Measurements from ENCODE around the gene FIS1.

Gene FIS1

GRCh38 chr7:101236292-101236835 lies 8.5 kb downstream of the FIS1 start:
- DNase-seq (ENCODE audit: extremely low spot score, insufficient read length, low read depth) (no peak), FAIRE-seq (no peak)

GRCh38 chr7:101235522-101235921 lies 9.4 kb downstream of the FIS1 start:
- no peak for DNase-seq (ENCODE audit: extremely low spot score, insufficient read length, low read depth)
- no peak for FAIRE-seq

DNA sequence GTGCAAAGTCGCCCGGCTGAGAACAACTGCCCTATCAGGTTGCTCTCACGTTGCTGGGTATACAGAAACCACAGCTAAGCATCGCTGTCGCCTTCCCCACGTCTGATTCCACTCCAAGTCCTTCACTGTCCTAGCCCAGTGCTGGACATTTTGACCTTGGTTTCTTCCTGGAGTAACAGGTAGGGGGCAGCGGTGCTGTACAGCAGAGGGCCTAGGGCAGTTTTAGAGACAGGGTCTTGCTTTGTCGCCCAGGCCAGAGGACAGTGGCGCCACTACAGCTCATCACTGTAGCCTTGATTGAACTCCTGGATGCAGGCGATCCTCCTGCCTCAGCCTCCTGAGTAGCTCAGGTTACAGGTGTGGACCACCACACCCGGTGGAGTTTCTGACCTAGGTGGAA lies 9.8 kb downstream of the FIS1 start:
- no peak for FAIRE-seq

GRCh38 chr7:101234636-101235035 lies 10.2 kb downstream of the FIS1 start:
- FAIRE-seq (no peak), DNase-seq (ENCODE audit: extremely low spot score, insufficient read length, low read depth) (no peak)

More for the DNA sequence above, 9.8 kb downstream of the FIS1 start:
- no peak for DNase-seq (ENCODE audit: extremely low spot score, insufficient read length, low read depth)

DNA sequence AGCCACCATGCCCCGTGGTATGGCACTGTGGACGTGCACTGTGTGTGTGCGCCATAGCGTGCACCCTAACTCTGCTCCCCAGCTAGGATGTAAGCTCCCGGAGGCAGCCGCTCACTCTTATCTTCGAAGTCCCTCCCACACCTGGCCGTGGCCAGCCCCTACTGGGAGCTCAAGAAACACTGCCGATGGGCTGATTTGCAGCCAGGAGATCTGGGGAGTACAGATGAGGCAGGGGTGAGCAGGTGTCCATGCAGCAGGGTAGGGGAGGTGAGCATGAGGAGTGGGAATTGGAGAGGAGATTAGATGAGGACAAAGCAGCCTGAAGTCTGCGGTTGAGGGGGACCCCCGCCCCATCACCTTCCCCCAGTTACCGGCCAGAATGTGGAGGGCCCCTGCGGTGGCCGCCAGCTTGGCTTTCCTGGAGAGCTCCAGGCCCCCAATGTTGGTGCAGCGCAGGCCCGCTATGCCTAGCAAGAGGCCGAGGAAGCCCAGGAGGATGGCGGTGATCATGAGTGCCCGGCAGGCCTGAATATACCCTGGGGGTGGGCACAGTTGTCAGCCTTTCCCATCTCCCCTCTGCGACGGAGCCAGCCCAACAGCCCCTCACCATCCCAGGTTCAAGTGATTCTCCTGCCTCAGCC lies 10.9 kb downstream of the FIS1 start:
- FAIRE-seq (no peak), DNase-seq (ENCODE audit: extremely low spot score, insufficient read length, low read depth) (no peak)

- DNase-seq (ENCODE audit: extremely low spot score, insufficient read length, low read depth) (no peak), FAIRE-seq (no peak)
Measured at GRCh38 chr7:101232141-101232850, 12.6 kb downstream of the FIS1 start.

- no peak for DNase-seq (ENCODE audit: extremely low spot score, insufficient read length, low read depth)
- no peak for FAIRE-seq
Measured at GRCh38 chr7:101231644-101232043, 13.2 kb downstream of the FIS1 start.

DNA sequence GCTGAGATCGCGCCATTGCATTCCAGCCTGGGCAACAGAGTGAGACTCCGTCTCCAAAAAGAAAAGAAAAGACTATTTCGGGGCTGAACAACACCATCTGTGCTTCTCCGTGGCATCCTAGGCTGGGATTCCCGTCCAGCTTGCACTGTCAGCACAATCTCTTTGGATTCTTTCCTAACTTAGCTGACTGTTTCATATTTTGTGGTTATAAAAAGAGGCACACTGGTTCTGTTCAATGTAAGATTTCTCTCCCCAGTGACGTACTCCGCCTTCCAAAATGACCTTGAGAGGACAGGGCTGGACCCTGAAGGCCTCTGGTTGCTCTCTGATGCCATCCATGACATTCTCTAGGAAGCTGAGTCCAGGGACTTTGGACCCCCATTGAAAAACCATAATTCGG lies 18.2 kb downstream of the FIS1 start:
- DNase-seq (ENCODE audit: extremely low spot score, insufficient read length, low read depth), result no peak
- no peak for FAIRE-seq

DNA sequence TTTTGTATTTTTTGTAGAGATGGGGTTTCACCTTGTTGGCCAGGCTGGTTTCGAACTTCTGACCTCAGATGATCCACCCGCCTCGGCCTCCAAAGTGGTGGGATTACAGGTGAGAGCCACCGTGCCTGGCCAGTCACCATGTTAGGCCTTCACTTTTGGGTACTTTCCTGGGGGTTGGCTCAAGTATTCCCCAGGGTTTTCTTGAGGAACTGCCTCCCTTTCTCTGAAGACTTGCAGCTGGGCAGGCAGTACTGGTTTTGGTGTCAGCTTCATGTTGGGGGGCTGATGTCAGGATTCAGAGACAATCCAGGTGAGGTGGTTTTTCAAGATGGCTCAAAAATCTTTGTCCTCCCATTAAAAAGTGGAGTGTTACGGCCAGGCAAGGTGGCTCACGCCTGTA lies 19.2 kb downstream of the FIS1 start:
- FAIRE-seq (no peak), DNase-seq (ENCODE audit: extremely low spot score, insufficient read length, low read depth) (no peak)

- FAIRE-seq, result no peak
Measured at GRCh38 chr7:101223528-101223927, 21.4 kb downstream of the FIS1 start.

DNA sequence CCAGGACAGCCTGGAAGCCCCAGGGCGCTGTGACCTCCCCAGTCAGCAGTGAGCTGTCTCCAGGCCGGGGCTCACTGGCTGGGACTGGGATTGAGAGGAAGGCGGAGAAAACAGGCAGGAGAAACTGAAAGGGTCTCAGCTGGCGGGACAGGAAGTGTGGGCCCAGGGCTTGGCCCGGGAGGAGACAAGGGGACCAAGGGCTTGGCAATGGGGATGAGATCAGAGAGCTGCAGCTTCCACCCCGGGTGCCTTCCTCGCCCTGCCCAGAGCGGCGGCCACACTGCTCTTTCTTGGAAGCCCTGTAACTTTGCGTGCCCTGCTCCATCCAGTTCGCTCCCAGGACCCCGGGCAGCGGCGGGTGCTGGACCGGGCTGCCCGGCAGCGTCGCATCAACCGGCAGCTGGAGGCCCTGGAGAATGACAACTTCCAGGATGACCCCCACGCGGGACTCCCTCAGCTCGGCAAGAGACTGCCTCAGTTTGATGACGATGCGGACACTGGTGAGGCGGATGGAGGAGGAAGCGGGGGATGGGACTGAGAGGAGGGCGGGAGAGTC lies 22.5 kb downstream of the FIS1 start:
- DNase-seq (ENCODE audit: extremely low spot score, insufficient read length, low read depth), result no peak
- FAIRE-seq, result no peak

More at GRCh38 chr7:101223528-101223927, 21.4 kb downstream of the FIS1 start:
- no peak for DNase-seq (ENCODE audit: extremely low spot score, insufficient read length, low read depth)

GRCh38 chr7:101220295-101220694 lies 24.6 kb downstream of the FIS1 start:
- no peak for DNase-seq (ENCODE audit: extremely low spot score, insufficient read length, low read depth)
- no peak for FAIRE-seq

DNA sequence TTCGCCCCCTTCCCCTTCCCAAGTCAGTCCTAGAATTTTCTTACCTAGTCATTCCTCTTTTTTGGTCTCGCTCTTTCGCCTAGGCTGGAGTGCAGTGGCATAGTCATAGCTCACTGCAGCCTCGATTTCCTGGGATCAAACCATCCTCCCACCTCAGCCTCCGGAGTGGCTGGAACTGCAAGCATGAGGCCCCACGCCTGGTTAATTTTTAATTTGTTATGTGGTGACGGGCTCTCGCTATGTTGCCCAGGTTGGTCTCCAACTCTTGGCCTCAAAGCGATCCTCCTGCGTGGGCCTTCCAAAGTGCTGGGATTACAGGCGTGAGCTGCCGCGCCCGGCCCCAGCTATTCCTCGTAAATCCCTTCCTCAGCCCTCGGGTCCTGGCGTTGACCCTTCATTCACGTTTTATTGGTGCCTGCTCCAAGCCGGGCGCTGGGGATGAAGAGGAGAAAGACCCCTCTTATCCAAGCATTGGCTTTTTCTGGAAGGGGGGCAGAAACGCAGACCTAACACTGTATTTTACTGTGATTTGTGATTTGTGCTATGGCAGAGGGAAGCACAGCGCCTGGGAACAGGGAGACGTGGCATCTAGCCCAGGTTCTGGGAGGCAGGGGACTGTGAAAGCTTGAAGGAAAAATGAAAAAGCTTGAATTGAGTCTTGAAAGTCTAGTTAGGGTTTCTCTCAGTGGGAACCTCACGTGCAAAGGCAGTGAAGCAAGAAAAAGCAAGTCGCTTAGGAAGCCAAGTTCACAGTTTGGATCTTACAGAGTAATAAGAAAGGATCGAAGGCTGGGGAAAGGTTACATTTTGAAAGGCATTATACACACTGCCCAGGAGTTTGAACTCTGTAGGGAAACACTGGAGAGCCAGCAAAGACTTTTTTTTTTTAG lies 26.4 kb downstream of the FIS1 start:
- FAIRE-seq (no peak), DNase-seq (ENCODE audit: extremely low spot score, insufficient read length, low read depth) (no peak)

- peak; percentile 98 for DNase-seq (ENCODE audit: extremely low spot score, insufficient read length, low read depth)
- FAIRE-seq, result peak; percentile 97
Measured at GRCh38 chr7:101217388-101218235, 27.3 kb downstream of the FIS1 start, which contains the start of the genes PLOD3 and ZNHIT1. PLOD3 (minus strand) TSS chr7:101217581; CDS start chr7:101217274, 307 bp downstream. ZNHIT1 (plus strand) TSS chr7:101218165; CDS start chr7:101218196, 31 bp downstream.

DNA sequence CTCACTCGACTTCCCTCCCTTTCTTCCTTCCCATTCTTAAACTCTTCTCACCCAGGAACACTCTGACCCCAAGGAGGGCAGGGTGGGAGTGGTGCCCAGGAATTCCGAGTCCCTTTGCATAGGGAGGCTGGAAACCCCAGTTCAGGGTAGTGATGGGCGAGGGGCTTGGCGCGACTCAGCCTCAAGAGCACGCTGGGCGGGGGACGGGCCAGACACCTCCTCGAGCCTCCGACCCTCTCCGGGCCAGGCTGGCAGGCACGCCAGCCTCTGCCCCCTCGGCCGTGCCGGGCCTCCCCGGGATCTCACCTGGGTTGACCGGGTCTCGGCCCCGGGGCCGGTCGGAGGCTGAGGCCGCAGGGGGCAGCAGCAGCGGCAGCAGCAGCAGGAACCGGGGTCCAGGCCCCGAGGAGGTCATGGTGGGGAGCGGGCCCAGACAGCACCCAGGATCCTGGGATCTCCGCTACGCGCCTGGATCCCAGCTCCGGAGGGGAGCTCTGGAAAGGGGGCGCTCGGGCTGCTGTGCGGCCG lies 28.0 kb downstream of the FIS1 start:
- FAIRE-seq (no peak), DNase-seq (ENCODE audit: extremely low spot score, insufficient read length, low read depth) (no peak)

DNA sequence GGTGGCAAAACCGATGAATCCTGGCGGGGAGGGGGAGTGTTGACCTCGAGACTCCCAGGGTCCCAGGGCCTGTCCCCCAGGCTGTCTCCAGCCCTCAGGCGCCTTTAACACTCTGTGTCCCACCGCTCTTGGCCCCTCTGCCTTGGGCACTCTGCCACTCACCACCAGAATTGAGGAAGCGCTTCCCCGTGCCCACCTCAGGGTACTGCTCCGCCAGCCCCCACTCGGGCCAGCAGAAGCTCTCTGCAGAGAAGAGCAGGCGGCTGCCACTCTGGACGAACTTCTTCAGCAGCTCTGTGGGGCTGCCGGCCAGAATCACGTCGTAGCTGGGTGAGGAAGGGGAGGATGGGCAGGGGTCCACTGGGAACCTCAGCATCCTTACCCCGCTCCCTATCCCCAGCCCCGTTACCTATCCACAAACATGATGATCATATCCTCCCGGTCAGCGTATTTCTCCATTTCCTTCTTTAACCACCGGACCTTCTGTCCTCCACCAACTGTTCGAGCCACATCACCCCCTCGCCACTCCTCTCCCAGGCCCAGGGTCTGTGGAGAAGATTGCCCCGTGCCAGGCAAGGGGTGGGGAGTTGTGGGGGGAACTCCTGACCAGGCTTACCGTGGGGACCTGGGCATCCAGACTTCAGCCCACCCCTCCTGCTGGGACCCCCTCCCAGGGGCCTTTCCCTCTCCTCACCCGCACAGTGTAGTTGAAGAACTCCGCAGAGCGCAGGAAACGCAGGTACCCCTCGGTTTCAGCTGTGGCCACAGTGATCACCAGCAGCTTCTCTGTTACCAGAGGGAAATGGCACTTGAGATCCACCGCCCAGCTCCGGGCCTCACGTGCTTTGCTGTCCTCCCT lies 28.7 kb downstream of the FIS1 start:
- FAIRE-seq (no peak), DNase-seq (ENCODE audit: extremely low spot score, insufficient read length, low read depth) (no peak)

- FAIRE-seq, result no peak
- no peak for DNase-seq (ENCODE audit: extremely low spot score, insufficient read length, low read depth)
Measured at GRCh38 chr7:101212014-101212413, 32.9 kb downstream of the FIS1 start.

DNA sequence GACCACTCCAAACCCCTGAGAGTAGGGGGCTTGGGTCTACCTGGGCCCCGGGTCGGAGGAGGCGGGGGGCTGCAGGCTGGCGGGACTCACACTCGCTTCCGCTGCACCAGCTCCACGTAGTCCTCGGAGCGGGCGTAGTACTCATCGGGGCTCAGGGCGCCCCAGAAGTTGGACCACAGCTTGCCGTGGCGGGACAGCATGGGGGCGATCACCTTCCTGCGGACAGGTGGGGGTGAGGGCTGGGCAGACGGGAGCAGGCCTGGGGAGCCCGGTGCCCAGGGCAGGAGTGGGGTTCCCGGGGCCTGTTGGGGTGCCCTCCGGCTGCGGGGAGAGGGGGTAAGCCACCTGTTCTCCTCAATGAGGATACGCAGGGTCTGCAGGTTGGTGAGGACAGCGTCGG lies 33.4 kb downstream of the FIS1 start:
- DNase-seq (ENCODE audit: extremely low spot score, insufficient read length, low read depth) (no peak), FAIRE-seq (no peak)
